Brain microvascular endothelial cell (primary cell): ENCODE data around the gene RGS19.

Experiments
- DNase-seq: peaks from one replicate; pipeline ENCODE4 v3.0.0-alpha.2; 2020
- H3K27ac ChIP-seq: fragments of 250-450 bp; sonication (Bioruptor Pico); 2 replicates; pipeline ENCODE4 v1.5.1; 2020; ENCODE audit warnings: mild to moderate bottlenecking, moderate library complexity
- H3K27me3 ChIP-seq: fragments of 250-450 bp; sonication (Bioruptor Pico); replicated peaks from 2 replicates; pipeline ENCODE4 v1.5.1; 2020; ENCODE audit warnings: mild to moderate bottlenecking
- H3K36me3 ChIP-seq: fragments of 250-450 bp; sonication (Bioruptor Pico); replicated peaks from 2 replicates; pipeline ENCODE4 v1.5.1; 2020; ENCODE audit warnings: mild to moderate bottlenecking
- H3K4me3 ChIP-seq: 2 replicates; pipeline ENCODE4 v1.5.1; 2011; ENCODE audit warnings: low read depth, mild to moderate bottlenecking, control low read depth, low read length, moderate library complexity
- in situ Hi-C: cut with HindIII; loops from 2 replicates; pipeline ENCODE4 v1.10.0; 2017; ENCODE audit warnings: low sequenced_read_pairs, low pct_ligation_motif_present
- TF ChIP-seq, protein P1 (sequence below): IDR thresholded peaks from 2 replicates; pipeline ENCODE4 v1.5.1; 2011; ENCODE audit warnings: low read depth, mild to moderate bottlenecking, moderate library complexity, low read length, control low read depth, inconsistent platforms; ENCODE audit errors: missing control alignments

The RGS19 gene

DNA sequence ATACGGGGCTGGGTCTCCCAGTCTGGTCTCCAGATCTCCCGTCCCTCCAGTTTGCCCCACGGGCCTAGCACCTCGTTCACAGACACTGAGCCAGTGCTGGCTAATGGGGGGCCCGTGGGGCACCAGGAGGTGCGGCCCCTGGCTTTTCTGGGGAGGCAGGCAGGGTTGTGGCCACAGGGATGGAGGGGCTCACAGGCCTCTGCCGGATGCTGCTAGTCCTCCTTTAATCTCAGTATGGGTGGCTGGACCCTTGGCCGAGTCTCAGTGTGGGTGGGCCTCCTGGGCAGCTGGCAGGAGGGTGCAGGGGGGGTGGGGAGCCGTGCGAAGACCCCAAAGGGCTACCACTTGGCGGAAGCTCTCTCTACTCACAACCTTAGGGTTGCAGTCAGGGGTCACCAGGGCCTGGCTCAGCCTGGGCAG lies 28.3 kb downstream of the RGS19 start:
- DNase-seq, result no peak
- no peak overlapping the region for H3K4me3 ChIP-seq
- no peaks in the 10 kb centered on the region for H3K36me3 ChIP-seq
- TF ChIP-seq, protein P1, sequence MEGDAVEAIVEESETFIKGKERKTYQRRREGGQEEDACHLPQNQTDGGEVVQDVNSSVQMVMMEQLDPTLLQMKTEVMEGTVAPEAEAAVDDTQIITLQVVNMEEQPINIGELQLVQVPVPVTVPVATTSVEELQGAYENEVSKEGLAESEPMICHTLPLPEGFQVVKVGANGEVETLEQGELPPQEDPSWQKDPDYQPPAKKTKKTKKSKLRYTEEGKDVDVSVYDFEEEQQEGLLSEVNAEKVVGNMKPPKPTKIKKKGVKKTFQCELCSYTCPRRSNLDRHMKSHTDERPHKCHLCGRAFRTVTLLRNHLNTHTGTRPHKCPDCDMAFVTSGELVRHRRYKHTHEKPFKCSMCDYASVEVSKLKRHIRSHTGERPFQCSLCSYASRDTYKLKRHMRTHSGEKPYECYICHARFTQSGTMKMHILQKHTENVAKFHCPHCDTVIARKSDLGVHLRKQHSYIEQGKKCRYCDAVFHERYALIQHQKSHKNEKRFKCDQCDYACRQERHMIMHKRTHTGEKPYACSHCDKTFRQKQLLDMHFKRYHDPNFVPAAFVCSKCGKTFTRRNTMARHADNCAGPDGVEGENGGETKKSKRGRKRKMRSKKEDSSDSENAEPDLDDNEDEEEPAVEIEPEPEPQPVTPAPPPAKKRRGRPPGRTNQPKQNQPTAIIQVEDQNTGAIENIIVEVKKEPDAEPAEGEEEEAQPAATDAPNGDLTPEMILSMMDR, result no peak
- in situ Hi-C loops, result no loop called here
- H3K27ac ChIP-seq, result no peak overlapping the region
- peaks cover 18% of the 10 kb centered on the region for H3K27me3 ChIP-seq

DNA sequence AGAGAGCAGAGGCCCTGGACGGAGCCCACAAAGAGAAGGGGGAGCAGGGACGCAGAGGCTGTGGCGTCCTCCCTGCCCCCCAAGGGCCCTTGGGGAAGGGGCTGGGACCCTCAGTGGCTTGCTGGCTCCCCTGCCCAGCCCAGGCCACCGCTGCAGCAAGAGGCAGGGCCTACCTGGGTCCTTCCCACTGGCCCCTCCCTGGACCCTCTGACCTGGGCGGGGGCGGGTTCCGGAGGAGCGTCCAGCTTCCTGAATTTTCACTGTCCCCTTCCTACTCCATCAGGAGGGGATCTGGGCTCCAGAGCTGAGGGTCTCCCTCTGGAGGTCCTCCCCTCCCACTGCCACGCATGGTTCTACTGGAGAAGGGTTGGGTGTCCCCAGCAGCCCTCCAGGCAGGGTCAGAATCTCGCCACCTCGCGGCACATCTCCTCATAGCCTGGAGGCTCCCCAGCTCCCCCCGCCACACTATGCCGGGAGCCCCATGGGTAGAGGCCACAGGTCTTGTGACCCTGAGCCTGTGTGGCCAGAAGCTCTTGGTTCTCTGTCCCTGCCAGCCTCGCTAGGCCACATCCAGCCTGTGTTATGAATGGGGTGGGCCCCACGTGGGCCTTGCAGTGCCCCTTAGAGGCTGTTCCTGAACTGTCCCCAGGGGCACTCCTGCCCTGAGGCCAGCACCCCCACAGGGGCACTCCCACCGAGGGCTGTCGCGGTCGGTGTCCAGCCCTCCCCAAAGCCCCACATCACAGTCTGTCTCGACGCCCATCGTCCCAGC lies 28.9 kb downstream of the RGS19 start:
- Histone ChIP-seq H3K27me3 (peaks cover 20% of the 10 kb centered on the region), H3K36me3 (no peaks in the 10 kb centered on the region), H3K27ac (no peak overlapping the region), H3K4me3 (no peak overlapping the region)
- in situ Hi-C loops, result no loop called here
- DNase-seq, result no peak
- TF ChIP-seq, protein P1, result no peak

DNA sequence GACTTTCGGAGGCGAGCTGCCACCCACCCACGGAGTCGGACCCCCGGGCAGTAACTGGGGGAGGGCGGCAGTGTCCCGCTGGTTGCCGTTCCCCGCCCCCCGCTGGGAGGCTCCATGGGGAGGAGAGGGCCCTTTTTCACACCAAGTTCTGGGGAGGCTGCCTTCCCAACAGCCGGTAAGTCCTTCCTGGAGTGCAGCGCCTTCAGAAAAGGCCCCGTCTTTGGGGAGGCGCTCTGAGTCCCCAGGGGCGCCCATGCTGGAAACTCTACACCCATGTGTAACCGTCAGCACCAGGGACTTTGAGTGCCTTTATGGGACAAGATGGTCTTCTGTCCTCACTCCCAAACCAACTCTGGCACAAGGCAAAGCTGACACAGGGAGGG lies 29.4 kb downstream of the RGS19 start:
- H3K27me3 ChIP-seq, result peaks cover 20% of the 10 kb centered on the region
- DNase-seq, result no peak
- H3K36me3 ChIP-seq, result no peaks in the 10 kb centered on the region
- no peak overlapping the region for H3K4me3 ChIP-seq
- TF ChIP-seq, protein P1, result no peak
- no peak overlapping the region for H3K27ac ChIP-seq
- in situ Hi-C loops, result no loop called here

DNA sequence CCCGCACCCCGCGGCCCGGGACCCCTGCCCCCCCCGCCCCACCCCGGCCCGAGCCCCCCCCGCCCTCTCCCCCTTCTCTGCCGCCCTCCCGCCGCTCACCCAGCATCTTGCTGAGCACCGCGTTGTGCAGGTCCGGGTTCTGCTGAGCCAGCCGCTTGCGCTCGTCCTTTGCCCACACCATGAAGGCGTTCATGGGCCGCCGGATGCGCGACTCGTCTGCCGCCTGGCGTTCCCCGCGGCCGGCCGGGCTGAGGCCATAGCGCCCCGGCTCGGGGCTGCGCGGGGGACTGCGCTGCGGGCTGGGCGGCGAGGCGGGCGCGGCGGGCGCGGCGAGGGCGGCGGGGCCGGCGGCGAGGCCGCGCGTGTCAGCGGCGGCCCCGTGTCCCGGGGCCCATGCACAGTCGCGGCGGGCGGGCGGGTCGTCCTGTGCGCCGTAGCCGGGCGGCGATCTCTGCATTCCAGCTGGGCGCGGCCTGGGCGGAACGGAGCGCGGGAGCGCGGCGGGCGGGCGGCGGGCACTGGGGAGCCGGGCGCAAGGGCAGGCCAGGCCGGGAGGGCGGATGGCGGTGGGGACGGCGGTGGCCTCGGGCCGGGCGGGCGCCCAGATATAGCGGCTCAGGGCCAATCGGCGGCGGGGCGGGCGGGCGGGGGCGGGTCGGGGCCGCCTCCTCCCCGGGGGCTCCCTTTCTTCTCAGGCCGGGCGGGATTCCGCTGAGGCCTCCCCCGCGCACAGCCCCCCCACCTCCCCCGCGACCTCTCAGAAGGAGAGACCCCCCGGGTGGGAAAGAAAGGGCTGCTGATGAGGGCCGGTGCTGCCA lies 30.0 kb downstream of the RGS19 start, which contains the start of gene SOX18:
SOX18 (minus strand) TSS at position 580 of the 818 bp plus-strand sequence; CDS start at position 457, 123 bp downstream.
- H3K36me3 ChIP-seq, result no peaks in the 10 kb centered on the region
- no peak for DNase-seq
- H3K27me3 ChIP-seq, result peaks cover 20% of the 10 kb centered on the region
- TF ChIP-seq, protein P1, result no peak
- H3K4me3 ChIP-seq, result no peak within 1 kb of the TSS
- in situ Hi-C loops, result no loop called here
- no peak within 1 kb of the TSS for H3K27ac ChIP-seq

DNA sequence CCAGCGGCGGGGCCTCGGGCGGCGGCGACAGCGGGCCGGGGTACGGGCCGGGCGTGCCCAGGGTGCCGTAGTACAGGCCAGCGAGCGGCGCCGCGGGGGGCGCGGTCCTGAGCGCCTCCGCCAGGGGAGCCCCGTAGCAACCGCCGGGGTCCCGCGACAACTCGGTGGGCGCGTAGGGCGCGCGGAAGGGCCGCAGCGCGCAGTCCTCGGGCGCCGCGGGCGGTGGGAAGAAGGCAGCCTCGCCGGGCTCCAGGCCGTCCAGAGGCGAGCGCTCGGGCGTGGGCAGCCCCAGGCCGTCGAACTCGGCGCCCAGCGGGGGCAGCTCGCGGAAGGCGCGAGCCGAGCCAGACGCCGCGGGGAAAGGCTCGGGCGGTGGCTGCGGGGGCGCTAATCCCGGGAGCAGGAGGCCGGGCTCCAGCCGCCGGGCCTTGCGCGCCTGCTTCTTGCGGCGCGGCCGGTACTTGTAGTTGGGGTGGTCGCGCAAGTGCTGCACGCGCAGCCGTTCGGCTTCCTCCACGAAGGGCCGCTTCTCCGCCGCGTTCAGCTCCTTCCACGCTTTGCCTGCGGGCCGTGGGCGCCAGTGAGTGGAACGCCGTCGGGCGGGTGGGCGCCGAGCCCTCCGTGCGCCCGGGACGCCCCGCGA lies 30.8 kb downstream of the RGS19 start:
- no peak for DNase-seq
- Histone ChIP-seq H3K4me3 (no peak overlapping the region), H3K36me3 (no peaks in the 10 kb centered on the region), H3K27me3 (peaks cover 20% of the 10 kb centered on the region), H3K27ac (no peak overlapping the region)
- TF ChIP-seq, protein P1, result no peak
- in situ Hi-C loops, result no loop called here
